Mucosa of rectum (tissue), 2 donors: Measurements from ENCODE around the gene GTF2A2.
"Not testable (repeated sequence)": the region's sequence is repeated elsewhere in the genome, so short reads cannot be mapped to it uniquely, and the experiment has no call there.

Source experiments
- H3K27ac ChIP-seq, 2 donors: one replicate each; pipeline ENCODE4 v1.7.0; 2013; ENCODE audit warnings: inconsistent platforms in 2 of 2, low read depth in 2 of 2, low read length in 2 of 2
- H3K27me3 ChIP-seq, 2 donors: one replicate each; pipeline ENCODE4 v1.7.0; 2013; ENCODE audit warnings: low read length in 2 of 2; ENCODE audit not compliant: control insufficient read depth in 2 of 2, insufficient read depth in 2 of 2
- H3K36me3 ChIP-seq, 2 donors: one replicate each; pipeline ENCODE4 v1.7.0; 2013; ENCODE audit warnings: low read length in 2 of 2; ENCODE audit not compliant: control insufficient read depth in 2 of 2, insufficient read depth in 2 of 2
- H3K4me1 ChIP-seq, 2 donors: one replicate each; pipeline ENCODE4 v1.7.0; 2013; ENCODE audit warnings: low read length in 2 of 2, mild to moderate bottlenecking in 1 of 2; ENCODE audit not compliant: control insufficient read depth in 2 of 2, insufficient read depth in 2 of 2
- H3K4me3 ChIP-seq, 2 donors: one replicate each; pipeline ENCODE4 v1.7.0; 2013; ENCODE audit warnings: low read length in 2 of 2
- H3K9ac ChIP-seq, 2 donors: one replicate each; pipeline ENCODE4 v1.7.0; 2013; ENCODE audit warnings: low read length in 2 of 2, low read depth in 1 of 2, mild to moderate bottlenecking in 1 of 2
- H3K9me3 ChIP-seq, 2 donors: one replicate each; pipeline ENCODE4 v1.7.0; 2013; ENCODE audit warnings: low read length in 2 of 2; ENCODE audit not compliant: control insufficient read depth in 2 of 2
- donor health status: healthy.
- donor health status: Normal muscosa, but diverticular disease.

The GTF2A2 gene, protein sequence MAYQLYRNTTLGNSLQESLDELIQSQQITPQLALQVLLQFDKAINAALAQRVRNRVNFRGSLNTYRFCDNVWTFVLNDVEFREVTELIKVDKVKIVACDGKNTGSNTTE

DNA sequence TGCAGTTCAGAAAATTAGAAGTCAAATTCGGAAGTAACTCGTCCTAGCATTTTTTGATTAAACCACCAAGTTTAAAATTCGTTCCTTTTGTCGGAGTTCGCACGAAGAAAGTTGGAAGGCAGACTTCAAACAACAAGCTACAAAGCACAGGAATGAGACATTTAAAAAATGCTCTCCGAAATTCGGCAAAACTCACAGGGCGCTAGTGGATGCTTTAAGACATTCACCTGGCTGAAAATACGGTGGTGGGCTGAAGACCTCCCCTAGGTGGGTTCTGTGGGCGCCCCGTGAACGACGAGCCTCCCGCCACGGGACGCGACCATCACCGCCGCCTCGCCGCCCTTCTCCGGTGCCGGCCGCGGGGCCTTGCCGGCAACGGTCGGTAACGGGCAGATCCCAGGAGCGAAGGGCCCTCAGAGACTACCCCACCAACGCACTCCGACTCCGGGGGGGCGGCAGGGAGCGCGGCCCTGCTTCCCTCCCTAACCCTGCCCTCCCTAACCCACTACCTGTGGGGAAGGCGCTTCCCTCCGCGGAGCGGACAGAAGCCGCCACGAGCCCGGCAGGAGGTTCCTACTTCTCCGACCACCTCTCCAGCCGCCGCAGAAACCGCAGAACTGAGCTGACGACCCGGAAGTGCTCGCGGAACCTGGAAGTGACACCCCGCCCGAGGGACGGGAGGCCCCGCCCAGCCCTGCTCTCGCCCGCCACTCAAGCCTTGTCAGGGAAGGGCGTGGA is at the start of gene GTF2A2:
Gene GTF2A2, minus strand, starts transcription at position 619 of the 738 bp plus-strand sequence. CDS start 5,238 bp downstream, outside the sequence.
- H3K4me1 ChIP-seq, result peaks cover 11 to 15% of the 10 kb centered on the region in 2 donors
- H3K9ac ChIP-seq, result peak within 1 kb of the TSS; percentile 78 to 96
- peak within 1 kb of the TSS; percentile 85 to 86 for H3K27ac ChIP-seq
- H3K36me3 ChIP-seq, result peaks cover 17 to 25% of the 10 kb centered on the region in 2 donors
- peak within 1 kb of the TSS; percentile 86 to 91 for H3K4me3 ChIP-seq
- no peaks in the 10 kb centered on the region for H3K27me3 ChIP-seq
- H3K9me3 ChIP-seq, result no peaks in the 10 kb centered on the region

DNA sequence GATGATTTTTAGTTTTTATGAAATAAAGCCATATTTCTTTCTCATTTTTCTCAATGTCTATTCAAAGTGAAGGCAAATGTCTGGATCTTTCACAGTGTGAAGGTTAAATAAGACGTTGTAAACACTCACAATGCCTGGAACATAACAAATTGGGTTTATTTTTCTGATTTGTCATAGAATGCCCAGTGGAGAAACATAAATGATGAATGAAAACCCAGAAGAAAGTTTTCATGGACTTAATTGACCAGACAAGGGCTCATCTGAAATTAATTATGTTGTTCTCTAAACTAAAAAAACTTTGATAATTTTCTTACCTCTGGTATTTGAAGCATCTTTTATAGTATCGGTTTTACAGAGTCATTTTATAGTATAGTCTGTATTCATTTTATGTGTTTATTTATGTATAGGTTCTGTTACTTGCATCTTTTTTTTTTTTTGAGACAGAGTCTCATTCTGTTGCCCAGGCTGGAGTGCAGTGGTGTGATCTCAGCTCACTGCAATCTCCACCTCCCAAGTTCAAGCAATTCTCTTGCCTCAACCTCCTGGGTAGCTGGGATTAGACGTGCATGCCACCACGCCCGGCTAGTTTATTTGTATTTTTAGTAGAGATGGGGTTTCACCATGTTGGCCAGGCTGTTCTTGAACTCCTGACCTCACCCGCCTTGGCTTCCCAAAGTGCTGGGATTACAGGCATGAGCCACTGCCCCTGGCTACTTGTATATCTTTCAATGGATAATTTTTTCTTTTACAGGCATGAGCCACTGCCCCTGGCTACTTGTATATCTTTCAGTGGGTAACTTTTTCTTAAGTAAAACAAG is 46.9 kb upstream of the GTF2A2 start:
- H3K9me3 ChIP-seq, result no peaks in the 10 kb centered on the region

DNA sequence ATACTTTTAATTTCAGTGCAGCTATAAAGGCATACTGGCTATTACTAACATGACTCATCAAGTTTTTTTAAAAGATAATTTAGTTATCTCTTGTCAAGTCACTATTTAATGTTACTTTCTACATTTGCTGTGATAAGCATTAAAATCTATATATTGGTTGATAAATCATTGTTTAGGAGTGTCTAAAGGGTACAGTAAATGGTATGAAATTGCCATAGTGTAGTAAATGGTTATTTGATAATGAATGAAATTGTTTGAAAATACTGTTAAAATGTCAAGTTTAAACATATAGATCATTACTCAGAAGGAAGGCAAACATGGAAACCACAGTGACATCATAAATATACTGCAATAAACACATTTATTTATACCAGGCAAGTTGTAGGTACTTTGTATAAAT is 45.0 kb upstream of the GTF2A2 start:
- Histone ChIP-seq H3K27me3 (peaks cover 3 to 4% of the 10 kb centered on the region in 2 donors), H3K36me3 (no peaks in the 10 kb centered on the region), H3K4me1 (no peaks in the 10 kb centered on the region), H3K9ac (no peak overlapping the region), H3K4me3 (no peak overlapping the region), H3K27ac (no peak overlapping the region), H3K9me3 (no peaks in the 10 kb centered on the region)

More for the DNA sequence above, 46.9 kb upstream of the GTF2A2 start:
- Histone ChIP-seq H3K36me3 (no peaks in the 10 kb centered on the region), H3K27me3 (peaks cover 3 to 4% of the 10 kb centered on the region in 2 donors), H3K27ac (no peak overlapping the region), H3K4me1 (no peaks in the 10 kb centered on the region), H3K9ac (no peak overlapping the region), H3K4me3 (no peak overlapping the region)

DNA sequence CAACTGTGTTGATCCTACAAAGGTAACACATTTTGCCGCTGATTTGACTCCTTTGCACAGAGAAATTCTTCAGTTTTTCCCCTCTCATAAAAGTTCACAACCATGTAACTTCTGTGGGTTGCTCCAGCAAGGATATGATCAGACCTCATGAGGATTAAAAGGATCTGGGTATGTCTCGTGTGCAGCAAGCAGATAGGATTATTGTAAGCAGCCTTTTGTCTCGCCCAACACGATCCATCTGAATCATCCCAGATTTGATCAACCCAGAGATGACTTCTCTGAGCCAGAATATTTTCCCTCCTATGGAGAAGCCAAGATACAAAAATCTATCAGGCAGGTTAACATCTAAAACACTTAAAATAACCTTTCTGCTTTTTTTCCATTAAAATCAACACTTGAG is 44.6 kb upstream of the GTF2A2 start:
- no peaks in the 10 kb centered on the region for H3K9me3 ChIP-seq
- no peak overlapping the region for H3K27ac ChIP-seq
- no peak overlapping the region for H3K4me3 ChIP-seq
- no peaks in the 10 kb centered on the region for H3K4me1 ChIP-seq
- H3K9ac ChIP-seq, result no peak overlapping the region
- no peaks in the 10 kb centered on the region for H3K36me3 ChIP-seq
- peaks cover 3 to 4% of the 10 kb centered on the region in 2 donors for H3K27me3 ChIP-seq

DNA sequence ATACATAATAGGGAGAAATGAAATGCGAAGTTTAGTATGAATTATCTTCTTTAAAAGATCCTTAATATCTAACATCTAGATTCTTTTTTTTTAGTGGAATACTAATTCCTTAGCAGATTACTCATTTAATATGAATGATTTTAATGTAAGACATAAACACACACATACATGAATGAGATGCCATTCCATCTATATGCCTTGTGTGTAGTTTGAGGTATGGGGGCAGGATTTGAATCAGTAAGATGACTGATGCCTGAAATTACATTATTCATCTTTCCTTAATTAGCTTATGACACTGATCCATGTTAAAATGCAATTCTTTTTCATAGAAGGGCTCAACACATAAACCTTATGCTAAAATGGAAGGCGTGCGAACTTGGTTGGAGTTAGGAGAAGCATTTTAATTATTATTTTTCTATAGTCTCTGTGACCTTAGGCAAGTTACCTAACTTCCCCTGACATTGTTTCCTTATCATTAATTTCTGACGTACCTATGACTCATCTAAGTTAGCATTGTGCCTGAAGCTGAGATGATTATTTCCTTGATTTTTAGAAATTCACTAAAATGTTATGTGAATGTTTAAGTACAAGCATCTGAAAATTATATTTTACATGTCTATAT is 42.6 kb upstream of the GTF2A2 start:
- Histone ChIP-seq H3K9me3 (no peaks in the 10 kb centered on the region), H3K4me3 (no peak overlapping the region), H3K27ac (no peak overlapping the region), H3K9ac (no peak overlapping the region), H3K4me1 (no peaks in the 10 kb centered on the region), H3K36me3 (no peaks in the 10 kb centered on the region), H3K27me3 (no peaks in the 10 kb centered on the region)

DNA sequence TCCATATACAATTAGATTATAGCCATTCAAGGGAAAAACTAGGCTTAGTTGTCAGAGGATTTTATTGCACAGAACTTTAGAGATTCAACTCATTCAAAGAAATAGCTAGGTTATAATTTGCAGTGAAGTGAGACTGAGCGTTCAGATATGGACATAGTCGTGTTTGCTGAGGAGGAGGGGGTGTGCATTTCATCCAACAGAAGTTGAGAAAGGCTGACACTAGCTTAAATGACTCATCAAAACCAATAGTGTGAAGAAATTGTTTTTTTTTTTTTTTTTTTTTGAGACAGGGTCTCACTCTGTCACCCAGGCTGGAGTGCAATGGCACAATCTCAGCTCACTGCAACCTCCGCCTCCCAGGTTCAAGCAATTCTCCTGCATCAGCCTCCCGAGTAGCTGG is 40.8 kb upstream of the GTF2A2 start:
- not testable (repeated sequence) for H3K9ac ChIP-seq, H3K9me3 ChIP-seq, H3K4me3 ChIP-seq, H3K27ac ChIP-seq, H3K36me3 ChIP-seq, H3K4me1 ChIP-seq, H3K27me3 ChIP-seq

DNA sequence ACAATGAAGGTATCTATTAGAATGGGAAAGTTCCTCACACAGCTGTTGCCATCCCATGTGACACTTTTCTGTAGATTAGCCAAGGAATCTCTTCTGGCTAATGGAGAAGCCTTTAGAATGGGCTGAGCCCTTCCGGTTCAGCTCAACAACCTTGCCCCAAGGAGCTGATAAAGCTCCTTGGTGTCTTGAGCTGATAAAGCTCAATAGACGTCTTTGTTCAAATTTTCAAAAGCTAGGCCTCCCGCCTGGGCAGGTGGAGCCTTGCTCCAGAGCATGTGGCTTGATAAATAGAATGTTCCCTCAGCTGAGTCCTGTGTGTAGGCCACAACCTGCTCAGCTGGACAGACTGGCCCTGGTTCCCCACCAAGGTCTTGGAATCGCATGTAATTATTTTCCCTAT is 39.0 kb upstream of the GTF2A2 start:
- Histone ChIP-seq H3K27ac (no peak overlapping the region), H3K36me3 (no peaks in the 10 kb centered on the region), H3K9ac (no peak overlapping the region), H3K4me3 (no peak overlapping the region), H3K4me1 (peaks cover 0 to 2% of the 10 kb centered on the region in 2 donors), H3K9me3 (no peaks in the 10 kb centered on the region), H3K27me3 (no peaks in the 10 kb centered on the region)

DNA sequence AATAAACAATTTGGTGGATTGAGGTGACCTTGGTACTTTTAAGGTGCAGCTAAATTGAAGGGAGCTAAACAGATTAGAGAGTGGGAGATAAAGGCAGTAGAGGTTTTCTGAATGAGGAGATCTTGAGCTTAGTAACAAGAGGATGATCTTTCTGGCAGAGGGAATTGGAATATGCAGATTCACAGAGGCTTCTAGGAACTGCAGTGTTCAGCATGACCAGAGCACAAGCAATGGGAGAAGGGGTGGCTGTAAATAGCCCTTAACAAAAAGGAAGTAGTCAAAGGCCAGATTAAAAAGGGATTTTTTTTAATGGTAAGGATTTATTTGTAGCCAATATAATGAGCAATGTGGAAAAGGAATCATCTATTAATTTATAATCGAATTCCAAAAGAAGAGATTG is 37.5 kb upstream of the GTF2A2 start:
- Histone ChIP-seq H3K27ac (no peak overlapping the region), H3K4me3 (no peak overlapping the region), H3K9me3 (no peaks in the 10 kb centered on the region), H3K4me1 (peaks cover 0 to 2% of the 10 kb centered on the region in 2 donors), H3K27me3 (no peaks in the 10 kb centered on the region), H3K9ac (no peak overlapping the region), H3K36me3 (no peaks in the 10 kb centered on the region)

DNA sequence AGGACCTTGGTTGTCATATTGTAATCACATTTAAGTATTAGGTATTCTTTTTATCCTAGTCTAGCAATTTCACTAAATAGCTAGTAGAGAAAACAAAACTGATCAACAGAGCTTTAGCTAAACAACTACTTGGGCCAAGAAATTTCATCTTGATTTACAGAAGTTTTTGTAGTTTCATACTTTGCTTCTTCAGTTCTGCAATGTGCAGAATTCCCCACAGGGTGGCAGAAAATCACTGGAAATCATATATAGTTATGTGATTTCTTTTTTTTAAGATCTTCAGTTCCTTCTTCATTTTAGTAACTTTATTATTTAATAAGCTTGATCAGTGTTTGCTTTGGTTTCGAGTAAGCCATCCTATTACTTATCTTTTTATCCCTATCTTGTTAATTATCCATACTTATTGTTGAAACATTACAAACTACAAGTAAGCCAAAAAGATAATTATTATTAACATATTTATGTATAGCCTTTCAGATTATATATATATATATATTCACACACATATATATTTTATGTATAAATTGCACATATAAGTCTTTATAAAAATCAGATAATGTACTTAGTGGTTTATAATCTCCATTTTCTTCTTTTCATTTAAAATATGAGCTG is 34.0 kb upstream of the GTF2A2 start:
- peaks cover 11 to 13% of the 10 kb centered on the region in 2 donors for H3K4me1 ChIP-seq
- H3K36me3 ChIP-seq, result peaks cover 0 to 2% of the 10 kb centered on the region in 2 donors
- H3K9me3 ChIP-seq, result no peaks in the 10 kb centered on the region
- no peaks in the 10 kb centered on the region for H3K27me3 ChIP-seq
- no peak overlapping the region for H3K9ac ChIP-seq
- no peak overlapping the region for H3K27ac ChIP-seq
- H3K4me3 ChIP-seq, result no peak overlapping the region
